Measurements from ENCODE around the gene ZSWIM9.

- TF ChIP-seq POLR2AphosphoS5 (IDR thresholded peaks at IDR 0.05; ENCODE audit: low read depth, low read length) (no peak), POLR2A (IDR thresholded peaks at IDR 0.05; ENCODE audit: low read depth, low read length) (no peak), TAF1 (IDR thresholded peaks at IDR 0.05; ENCODE audit: borderline replicate concordance, low read depth, low read length) (no peak)
These were observed 15.5 kb downstream of the ZSWIM9 start for GRCh38 chr19:48186015-48186414.
